AG09309 (cell line): Measurements from ENCODE around the gene CXCR6.
A peak's percentile ranks its signal among the peaks of the same experiment; 100 is the strongest.

Experiments
- DNase-seq: peaks from one replicate; pipeline ENCODE4 v3.0.0-alpha.2; 2010; ENCODE audit warnings: low read depth
- H3K4me3 ChIP-seq: 2 replicates; pipeline ENCODE4 v1.5.1; 2011; ENCODE audit warnings: mild to moderate bottlenecking, low read depth, low read length, moderate library complexity; ENCODE audit not compliant: control insufficient read depth
- CTCF ChIP-seq: IDR thresholded peaks from 2 replicates; pipeline ENCODE4 v1.5.1; 2011; ENCODE audit warnings: mild to moderate bottlenecking, low read depth, low read length, inconsistent platforms; ENCODE audit not compliant: insufficient read depth, control insufficient read depth; ENCODE audit errors: missing control alignments

The CXCR6 gene

GRCh38 chr3:45932112-45932511 is 11.2 kb upstream of the CXCR6 start:
- DNase-seq: no peak
- H3K4me3 ChIP-seq: no peak overlapping the region
- TF ChIP-seq CTCF: no peak

GRCh38 chr3:45933591-45933990 is 9.7 kb upstream of the CXCR6 start:
- no peak for DNase-seq
- H3K4me3 ChIP-seq: no peak overlapping the region
- no peak for TF ChIP-seq CTCF

GRCh38 chr3:45936261-45936660 is 7.0 kb upstream of the CXCR6 start:
- no peak for TF ChIP-seq CTCF

GRCh38 chr3:45937206-45938042 is 5.8 kb upstream of the CXCR6 start:
- no peak for DNase-seq
- no peak overlapping the region for H3K4me3 ChIP-seq
- no peak for TF ChIP-seq CTCF

More at GRCh38 chr3:45936261-45936660, 7.0 kb upstream of the CXCR6 start:
- no peak for DNase-seq
- H3K4me3 ChIP-seq: no peak overlapping the region

- no peak for TF ChIP-seq CTCF
- no peak for DNase-seq
- no peak overlapping the region for H3K4me3 ChIP-seq
Measured at GRCh38 chr3:45938043-45938435, 5.2 kb upstream of the CXCR6 start.

GRCh38 chr3:45938864-45939263 is 4.4 kb upstream of the CXCR6 start:
- peak; percentile 82 for DNase-seq
- no peak overlapping the region for H3K4me3 ChIP-seq
- TF ChIP-seq CTCF: peak; percentile 95
